GM19099 (cell line): ENCODE measurements around the gene COBL.

Experiments
- POLR2A ChIP-seq: IDR thresholded peaks from 3 replicates; pipeline ENCODE4 v1.6.1; 2011; ENCODE audit warnings: low read depth; ENCODE audit not compliant: insufficient read length; ENCODE audit errors: extremely low read depth

COBL gene

GRCh38 chr7:51027106-51027934 lies 289.3 kb downstream of the COBL start:
- TF ChIP-seq POLR2A, result no peak

- TF ChIP-seq POLR2A, result no peak
These were observed 290.3 kb downstream of the COBL start for GRCh38 chr7:51026341-51026740.

- TF ChIP-seq POLR2A, result no peak
These were observed 290.9 kb downstream of the COBL start for GRCh38 chr7:51025668-51026067.

DNA sequence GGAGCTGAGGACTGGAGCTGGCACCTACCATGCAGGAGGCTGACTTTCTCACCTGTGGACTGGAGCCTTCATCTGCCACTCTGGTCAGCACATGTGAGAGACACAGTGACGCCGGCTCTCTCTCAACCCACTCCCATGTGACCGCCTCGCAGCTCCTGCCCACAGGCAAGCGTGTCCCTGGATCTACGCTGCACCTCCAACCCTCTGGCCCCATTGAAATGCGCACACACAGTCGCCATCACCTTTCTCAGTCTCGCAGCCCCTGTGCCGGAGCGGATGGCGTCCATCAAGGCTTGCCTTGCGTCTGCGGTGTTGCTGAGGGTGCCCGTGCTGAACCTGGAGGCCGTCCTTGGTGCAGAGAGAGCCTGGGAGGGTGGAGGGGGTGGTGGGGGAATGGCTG lies 291.7 kb downstream of the COBL start:
- TF ChIP-seq POLR2A, result no peak

GRCh38 chr7:51023547-51023946 lies 293.1 kb downstream of the COBL start:
- no peak for TF ChIP-seq POLR2A

- no peak for TF ChIP-seq POLR2A
These were observed 293.8 kb downstream of the COBL start for GRCh38 chr7:51022821-51023220.

GRCh38 chr7:51021906-51022570 lies 294.6 kb downstream of the COBL start:
- TF ChIP-seq POLR2A, result no peak

- TF ChIP-seq POLR2A, result no peak
These were observed 295.7 kb downstream of the COBL start for GRCh38 chr7:51020944-51021343.

DNA sequence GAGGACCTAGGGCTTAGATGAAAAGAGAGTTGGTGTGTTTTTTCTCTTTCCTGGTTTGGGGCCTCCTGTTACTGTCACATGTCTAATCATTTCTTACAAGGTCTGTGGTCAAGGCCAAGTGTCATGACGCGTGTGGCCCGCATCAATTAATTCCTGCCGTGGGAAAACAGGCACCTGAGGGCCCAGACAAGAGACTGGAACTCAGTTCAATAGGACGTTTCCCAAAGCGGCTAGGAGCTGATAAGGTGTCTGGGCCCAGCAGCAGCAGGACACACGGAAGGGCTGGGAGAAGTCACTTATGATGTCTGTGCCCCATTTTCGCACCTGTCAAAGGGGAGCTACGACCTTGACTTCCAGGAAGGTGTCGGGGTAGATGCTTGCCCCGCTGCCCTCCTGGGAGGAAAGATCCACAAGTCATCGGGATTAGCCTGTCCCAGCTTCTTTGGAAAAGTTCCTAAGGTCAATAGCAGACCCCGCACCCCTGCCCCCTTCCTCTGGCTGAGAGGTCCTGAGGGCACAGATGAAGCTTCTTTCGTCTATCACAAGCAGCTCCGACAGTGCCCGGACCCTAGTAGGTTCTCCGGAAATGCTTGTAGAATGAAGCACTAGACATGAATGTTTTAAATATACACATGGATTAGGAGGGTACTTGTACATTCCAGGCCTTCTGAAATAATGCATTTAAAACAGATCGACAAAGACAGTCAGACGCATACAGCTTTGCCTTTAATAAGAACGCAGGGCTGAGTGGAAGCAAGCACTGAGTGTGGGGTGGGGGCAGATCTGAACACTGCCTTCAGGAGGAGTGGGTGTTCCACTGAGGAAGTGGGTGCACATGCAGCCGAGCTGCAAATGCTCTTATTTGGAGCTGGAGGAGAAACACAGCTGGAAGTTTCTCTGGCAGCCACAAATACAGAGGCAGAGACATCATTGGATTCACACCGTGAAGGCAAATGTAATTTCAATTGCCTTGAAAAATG lies 296.4 kb downstream of the COBL start:
- no peak for TF ChIP-seq POLR2A

DNA sequence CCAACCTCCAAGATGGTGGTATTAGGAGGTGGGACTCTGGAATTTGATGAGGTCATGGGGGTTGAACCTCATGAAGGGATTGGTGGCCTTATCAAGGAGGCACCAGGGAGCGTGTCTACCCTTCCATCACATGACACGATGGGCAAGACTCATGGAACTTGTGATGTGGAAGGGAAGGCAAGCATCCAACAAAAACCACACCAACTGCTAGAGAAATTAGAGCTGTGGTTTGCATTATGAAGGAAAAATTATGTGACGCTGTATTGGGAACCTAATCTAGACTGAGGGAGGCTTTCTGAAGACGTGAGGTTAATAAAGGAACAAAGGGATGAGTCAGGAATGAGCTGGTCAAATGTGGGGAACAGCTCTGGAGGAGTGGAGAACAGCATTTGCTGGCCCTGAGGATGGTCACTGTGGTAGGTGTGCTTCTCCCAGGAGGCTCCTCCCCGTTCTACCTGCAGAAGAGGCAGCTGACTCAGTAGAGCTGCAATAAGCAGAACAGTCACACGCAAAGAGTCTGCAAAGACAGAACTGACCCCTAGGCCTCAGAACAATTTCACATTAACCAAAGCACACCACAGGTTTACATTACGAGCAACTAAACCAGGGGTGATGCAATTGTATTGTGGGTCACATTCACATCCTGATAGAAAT lies 297.3 kb downstream of the COBL start:
- TF ChIP-seq POLR2A, result no peak

GRCh38 chr7:51017576-51018535 lies 298.8 kb downstream of the COBL start:
- no peak for TF ChIP-seq POLR2A

GRCh38 chr7:51016546-51016945 lies 300.1 kb downstream of the COBL start:
- TF ChIP-seq POLR2A, result no peak

DNA sequence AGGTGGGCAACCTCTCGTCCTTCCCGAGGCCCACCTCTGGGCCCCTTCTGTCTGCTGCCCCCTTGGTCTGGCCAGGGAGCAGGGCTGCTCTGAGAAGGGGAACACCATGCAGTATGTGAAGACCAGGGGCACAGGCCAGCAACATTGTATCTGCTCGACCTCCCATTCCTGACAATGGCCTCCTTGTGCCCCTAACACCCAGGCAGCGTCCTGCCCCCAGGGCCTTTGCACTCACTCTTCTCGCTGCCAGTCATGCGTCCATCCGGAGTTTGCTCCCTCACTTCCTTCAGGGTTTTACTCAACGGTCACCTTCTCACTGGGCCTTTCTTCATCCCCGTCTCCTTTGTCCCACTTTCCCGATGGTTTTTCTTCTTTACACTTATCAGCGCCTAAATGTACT lies 301.0 kb downstream of the COBL start:
- TF ChIP-seq POLR2A, result no peak

- no peak for TF ChIP-seq POLR2A
These were observed 301.8 kb downstream of the COBL start for GRCh38 chr7:51014811-51015210.
